HL-60 (cell line): ENCODE data around the gene FMO4.
"Not testable (repeated sequence)": the region's sequence is repeated elsewhere in the genome, so short reads cannot be mapped to it uniquely, and the experiment has no call there.

Experiments
- DNase-seq, 2 experiments: peaks; one replicate each; pipeline ENCODE4 v3.0.0-alpha.2; 2010 to 2020; ENCODE audit warnings: low read depth in 1 of 2, low spot score in 1 of 2
- H3K27ac ChIP-seq: fragments of 250-450 bp; sonication (Bioruptor Pico); replicated peaks from 2 replicates; pipeline ENCODE4 v1.5.1; 2020; ENCODE audit warnings: mild to moderate bottlenecking, moderate library complexity
- H3K27me3 ChIP-seq: fragments of 250-450 bp; sonication (Bioruptor Pico); 2 replicates; pipeline ENCODE4 v1.5.1; 2021; ENCODE audit warnings: mild to moderate bottlenecking, moderate library complexity; ENCODE audit not compliant: insufficient read depth, poor library complexity, severe bottlenecking
- H3K4me3 ChIP-seq: replicated peaks from 2 replicates; pipeline ENCODE4 v1.5.1; 2011; ENCODE audit warnings: mild to moderate bottlenecking, control low read depth, low read length; ENCODE audit not compliant: insufficient read depth
- CTCF ChIP-seq: IDR thresholded peaks from one replicate; pipeline ENCODE4 v1.5.1; 2011; ENCODE audit warnings: low read length, control low read depth, inconsistent platforms; ENCODE audit not compliant: insufficient read depth
- GABPA ChIP-seq: IDR thresholded peaks from 2 replicates; pipeline ENCODE4 v1.6.1; 2012; ENCODE audit warnings: low read depth
- POLR2AphosphoS5 ChIP-seq: IDR thresholded peaks from 2 replicates; pipeline ENCODE4 v1.6.1; 2012; ENCODE audit warnings: low read depth
- REST ChIP-seq: IDR thresholded peaks from 2 replicates; pipeline ENCODE4 v1.6.1; 2012; ENCODE audit warnings: low read depth; ENCODE audit not compliant: insufficient replicate concordance
- SPI1 ChIP-seq: IDR thresholded peaks from 2 replicates; pipeline ENCODE4 v1.6.1; 2012; ENCODE audit warnings: low read depth, mild to moderate bottlenecking, borderline replicate concordance

FMO4 gene

GRCh38 chr1:171357179-171357578 is 43.2 kb downstream of the FMO4 start:
- H3K27me3 ChIP-seq, result no peaks in the 10 kb centered on the region
- DNase-seq, result no peak
- no peak for TF ChIP-seq CTCF
- no peak for TF ChIP-seq GABPA
- no peak for TF ChIP-seq POLR2AphosphoS5
- no peak overlapping the region for H3K4me3 ChIP-seq
- no peak overlapping the region for H3K27ac ChIP-seq

DNA sequence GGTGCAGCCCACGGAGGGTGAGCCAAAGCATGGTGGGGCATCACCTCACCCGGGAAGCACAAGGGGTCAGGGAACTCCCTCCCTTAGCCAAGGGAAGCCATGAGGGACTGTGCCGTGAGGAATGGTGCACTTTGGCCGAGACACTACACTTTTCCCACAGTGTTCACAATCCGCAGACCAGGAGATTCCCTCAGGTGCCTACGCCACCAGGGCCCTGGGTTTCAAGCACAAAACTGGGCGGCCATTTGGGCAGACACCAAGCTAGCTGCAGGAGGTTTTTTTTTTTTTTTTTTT is 45.3 kb downstream of the FMO4 start:
- not testable (repeated sequence) for H3K27me3 ChIP-seq, H3K4me3 ChIP-seq, DNase-seq, H3K27ac ChIP-seq

GRCh38 chr1:171359731-171360527 is 45.9 kb downstream of the FMO4 start:
- not testable (repeated sequence) for H3K27me3 ChIP-seq, DNase-seq, H3K27ac ChIP-seq, H3K4me3 ChIP-seq

DNA sequence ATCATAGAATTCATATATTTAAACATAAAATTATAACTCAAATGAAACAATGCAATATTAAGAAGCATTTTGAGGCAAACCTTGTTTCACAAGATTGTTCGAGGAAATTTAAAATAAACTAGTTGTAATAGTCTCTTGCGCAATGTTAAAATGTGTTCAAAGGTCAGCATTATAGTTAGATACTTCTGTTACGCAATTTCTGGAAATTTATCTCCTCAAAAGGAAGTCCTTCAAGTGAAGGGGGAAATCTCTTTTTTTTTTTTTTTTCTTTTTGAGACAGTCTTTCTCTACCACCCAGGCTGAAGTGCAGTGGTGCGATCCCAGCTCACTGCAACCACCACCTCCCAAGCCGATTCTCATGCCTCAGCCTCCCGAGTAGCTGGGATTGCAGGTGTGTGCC is 52.1 kb downstream of the FMO4 start:
- Histone ChIP-seq H3K27ac (no peak overlapping the region), H3K27me3 (no peaks in the 10 kb centered on the region), H3K4me3 (no peak overlapping the region)
- DNase-seq, result peak in 1 of 2 experiments; percentile 70
- TF ChIP-seq CTCF (no peak), SPI1 (no peak), GABPA (no peak), REST (no peak), POLR2AphosphoS5 (no peak)

DNA sequence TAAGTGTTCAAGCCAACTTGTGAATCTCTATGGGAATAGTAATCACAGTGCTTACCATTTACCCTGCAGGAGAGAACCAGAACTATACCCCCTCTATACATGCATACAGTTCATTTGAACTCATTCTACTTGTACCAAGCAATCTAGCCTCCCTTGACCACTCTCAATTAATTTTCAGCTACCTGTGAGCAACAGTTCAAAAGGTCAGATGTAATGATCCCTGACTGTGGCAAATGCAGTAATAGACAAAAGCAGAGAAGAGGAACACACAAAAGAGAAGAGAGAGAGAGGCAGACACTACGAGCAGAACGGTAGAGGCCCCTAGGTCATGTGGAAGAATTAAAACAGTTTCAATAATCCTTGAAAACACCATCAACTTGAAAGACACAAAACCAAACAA is 52.8 kb downstream of the FMO4 start:
- no peak for DNase-seq
- Histone ChIP-seq H3K4me3 (no peak overlapping the region), H3K27ac (no peak overlapping the region), H3K27me3 (no peaks in the 10 kb centered on the region)
- TF ChIP-seq SPI1 (no peak), CTCF (no peak), REST (no peak), GABPA (no peak), POLR2AphosphoS5 (no peak)
